Right cardiac atrium (tissue), 5 donors: ENCODE results near the gene PRM3. TPM values are rescaled to one million over a fixed set of nuclear protein-coding genes. Genes with fewer than 3 reads are reported as not detected.

Source experiments
- ATAC-seq, 2 donors: fragments of 200-7000 bp; cut with Tn5 transposase; one replicate each; pipeline versions ENCODE4 v1.8.0 to v1.9.1; 2020; ENCODE audit warnings: moderate library complexity in 2 of 2, mild to moderate bottlenecking in 1 of 2
- DNase-seq, 3 donors: peaks; one replicate each; pipeline ENCODE4 v3.0.0-alpha.2; 2020
- H3K27ac ChIP-seq: one replicate; pipeline ENCODE4 v1.5.1; 2013; ENCODE audit warnings: mild to moderate bottlenecking, low read length, control low read depth, moderate library complexity
- H3K27me3 ChIP-seq: one replicate; pipeline ENCODE4 v1.6.1; 2013; ENCODE audit not compliant: control insufficient read depth, insufficient read depth
- H3K4me1 ChIP-seq: one replicate; pipeline ENCODE4 v1.6.1; 2013; ENCODE audit warnings: low read length; ENCODE audit not compliant: control insufficient read depth, insufficient read depth
- H3K4me3 ChIP-seq: one replicate; pipeline ENCODE4 v1.5.1; 2013; ENCODE audit warnings: low read length, control low read depth
- H3K9me3 ChIP-seq: one replicate; pipeline ENCODE4 v1.6.1; 2013; ENCODE audit warnings: low read length; ENCODE audit not compliant: control insufficient read depth
- WGBS: extraction: QIAGEN DNeasy Blood & Tissue Kit; methylation state at CpG from one replicate; pipeline ENCODE4 v1.1.7; 2013; 5-methylcytosine and 5-hydroxymethylcytosine counted together
- intact Hi-C, 4 donors: fragments of 100-400 bp; cut with DNase I; formaldehyde crosslinking; loops; one replicate each; pipeline versions ENCODE4 v1.11.0 to v1.14.0; 2022 to 2023
- polyA plus RNA-seq: library from polyadenylated mRNA; stranded (reverse); fragments of 200-250 nt; gene quantifications from one replicate; pipeline ENCODE4 v1.2.3, GENCODE V29; 2013
- total RNA-seq, 4 donors: library from RNA; stranded (reverse); fragmentation: NEBNext Ultra II Directional; extraction: Animal tissue kit (Norgen Biotek cat#: 25700); gene quantifications; one replicate each; pipeline ENCODE4 v1.2.1, GENCODE V29; 2021
- donor health status: healthy with polysubstance abuse.
- donor health status: DM: no; HTN: yes; CAD: no.
- donor health status: DM: no; HTN: no; CAD: no.
- donor health status: DM: no; HTN: yes; CAD: no; lungs with severe emphysema.
- donor health status: DM: yes; HTN: yes; CAD: no.

Gene PRM3
- total and polyA plus RNA-seq, 5 donors = not detected

- H3K27ac ChIP-seq = no peak overlapping the region
- H3K9me3 ChIP-seq = no peaks in the 10 kb centered on the region
- peaks cover 10% of the 10 kb centered on the region for H3K4me1 ChIP-seq
- no peak for ATAC-seq
- DNase-seq = peak; percentile 42 to 74 (median 73)
- no peaks in the 10 kb centered on the region for H3K27me3 ChIP-seq
- WGBS = 3% methylated on average over 105 of the region's 105 CpGs
- intact Hi-C loops = loop anchor here (2.0 to 10.0 kb wide), 8 partner anchors 100 to 890 kb away; no protein-coding TSS in a partner anchor
- peak overlapping the region; percentile 95 for H3K4me3 ChIP-seq
Observed at GRCh38 chr16:11254913-11255736, 18.3 kb downstream of the PRM3 start.

GRCh38 chr16:11253995-11254912 lies 19.2 kb downstream of the PRM3 start:
- no peak for ATAC-seq
- intact Hi-C loops = loop anchor here in 3 of 4 donors (2.0 to 10.0 kb wide), 5 partner anchors 99 to 891 kb away; no protein-coding TSS in a partner anchor
- H3K9me3 ChIP-seq = no peaks in the 10 kb centered on the region
- H3K27ac ChIP-seq = no peak overlapping the region
- peak overlapping the region; percentile 95 for H3K4me3 ChIP-seq
- WGBS = 65% methylated on average over 29 of the region's 29 CpGs
- no peaks in the 10 kb centered on the region for H3K27me3 ChIP-seq
- peak in 1 of 3 donors; percentile 60 for DNase-seq
- peaks cover 10% of the 10 kb centered on the region for H3K4me1 ChIP-seq

GRCh38 chr16:11253009-11253994 lies 20.1 kb downstream of the PRM3 start:
- WGBS = 80% methylated on average over 5 of the region's 5 CpGs
- ATAC-seq (no peak), DNase-seq (no peak)
- Histone ChIP-seq H3K4me1 (peaks cover 6% of the 10 kb centered on the region), H3K27ac (no peak overlapping the region), H3K9me3 (no peaks in the 10 kb centered on the region), H3K27me3 (no peaks in the 10 kb centered on the region), H3K4me3 (no peak overlapping the region)
- intact Hi-C loops = loop anchor here in 3 of 4 donors (10.0 kb wide), 4 partner anchors 99 to 891 kb away; no protein-coding TSS in a partner anchor

GRCh38 chr16:11252482-11252931 lies 20.9 kb downstream of the PRM3 start:
- intact Hi-C loops = loop anchor here in 3 of 4 donors (10.0 kb wide), 4 partner anchors 98 to 892 kb away; no protein-coding TSS in a partner anchor
- H3K27me3 ChIP-seq = no peaks in the 10 kb centered on the region
- DNase-seq = no peak
- H3K4me1 ChIP-seq = peaks cover 6% of the 10 kb centered on the region
- 88% methylated on average over 8 of the region's 8 CpGs for WGBS
- H3K4me3 ChIP-seq = no peak overlapping the region
- no peak for ATAC-seq
- H3K9me3 ChIP-seq = no peaks in the 10 kb centered on the region
- no peak overlapping the region for H3K27ac ChIP-seq

- peaks cover 6% of the 10 kb centered on the region for H3K4me1 ChIP-seq
- WGBS = 79% methylated on average over 18 of the region's 18 CpGs
- intact Hi-C loops = loop anchor here in 3 of 4 donors (10.0 kb wide), 4 partner anchors 97 to 893 kb away; no protein-coding TSS in a partner anchor
- ATAC-seq = no peak
- no peak for DNase-seq
- no peaks in the 10 kb centered on the region for H3K27me3 ChIP-seq
- H3K27ac ChIP-seq = no peak overlapping the region
- H3K4me3 ChIP-seq = no peak overlapping the region
- no peaks in the 10 kb centered on the region for H3K9me3 ChIP-seq
Observed at GRCh38 chr16:11251525-11252481, 21.6 kb downstream of the PRM3 start.

- ATAC-seq = no peak
- 95% methylated on average over 10 of the region's 10 CpGs for WGBS
Observed at GRCh38 chr16:11250786-11251524, 22.5 kb downstream of the PRM3 start.

GRCh38 chr16:11250091-11250785 lies 23.2 kb downstream of the PRM3 start:
- Histone ChIP-seq H3K27me3 (no peaks in the 10 kb centered on the region), H3K9me3 (no peaks in the 10 kb centered on the region), H3K4me3 (no peak overlapping the region), H3K27ac (no peak overlapping the region), H3K4me1 (peaks cover 6% of the 10 kb centered on the region)
- WGBS = 73% methylated on average over 16 of the region's 16 CpGs
- intact Hi-C loops = loop anchor here in 3 of 4 donors (10.0 kb wide), 4 partner anchors 95 to 895 kb away; no protein-coding TSS in a partner anchor
- no peak for DNase-seq
- no peak for ATAC-seq

More at GRCh38 chr16:11250786-11251524, 22.5 kb downstream of the PRM3 start:
- no peak for DNase-seq
- no peak overlapping the region for H3K4me3 ChIP-seq
- no peak overlapping the region for H3K27ac ChIP-seq
- no peaks in the 10 kb centered on the region for H3K27me3 ChIP-seq
- H3K9me3 ChIP-seq = no peaks in the 10 kb centered on the region
- peaks cover 6% of the 10 kb centered on the region for H3K4me1 ChIP-seq
- intact Hi-C loops = loop anchor here in 3 of 4 donors (10.0 kb wide), 4 partner anchors 96 to 894 kb away; no protein-coding TSS in a partner anchor

- Histone ChIP-seq H3K27ac (no peak overlapping the region), H3K4me3 (no peak overlapping the region), H3K4me1 (peaks cover under 1% of the 10 kb centered on the region), H3K9me3 (no peaks in the 10 kb centered on the region), H3K27me3 (no peaks in the 10 kb centered on the region)
- whole genome bisulfite sequencing = 92% methylated on average over 63 of the region's 63 CpGs
- intact Hi-C loops = loop anchor here in 3 of 4 donors (10.0 kb wide), 4 partner anchors 95 to 895 kb away; no protein-coding TSS in a partner anchor
- DNase-seq (peak in 1 of 3 donors; percentile 48), ATAC-seq (peak in 1 of 2 donors; percentile 9)
Observed at GRCh38 chr16:11249233-11250061, 24.0 kb downstream of the PRM3 start.
